Colonic mucosa (tissue), 4 donors: ENCODE data around the gene GABRE. TPM values are rescaled to one million over a fixed set of nuclear protein-coding genes. Genes with fewer than 3 reads are reported as not detected.
A peak's percentile ranks its signal among the peaks of the same experiment; 100 is the strongest.

ENCODE experiments used
- DNase-seq: peaks from one replicate; pipeline ENCODE4 v3.0.0-alpha.2; 2020
- H3K27ac ChIP-seq: fragments of 200-600 bp; one replicate; pipeline ENCODE4 v1.8.0; 2021
- H3K27me3 ChIP-seq: fragments of 200-600 bp; one replicate; pipeline ENCODE4 v1.8.0; 2021
- H3K36me3 ChIP-seq: fragments of 200-600 bp; one replicate; pipeline ENCODE4 v1.8.0; 2021
- H3K4me1 ChIP-seq: fragments of 200-600 bp; one replicate; pipeline ENCODE4 v1.8.0; 2021; ENCODE audit warnings: mild to moderate bottlenecking
- H3K4me3 ChIP-seq: fragments of 200-600 bp; one replicate; pipeline ENCODE4 v1.8.0; 2021
- H3K9ac ChIP-seq, 2 donors: one replicate each; pipeline ENCODE4 v1.7.0; 2013; ENCODE audit warnings: control low read depth in 2 of 2, low read depth in 2 of 2, low read length in 2 of 2
- H3K9me3 ChIP-seq: fragments of 200-600 bp; one replicate; pipeline ENCODE4 v1.8.0; 2021
- CTCF ChIP-seq: fragments of 200-600 bp; IDR thresholded peaks from one replicate; pipeline ENCODE4 v1.8.0; 2022; ENCODE audit warnings: antibody characterized with exemption, mild to moderate bottlenecking
- intact Hi-C: fragments of 100-400 bp; cut with DNase I; formaldehyde crosslinking; loops from one replicate; pipeline ENCODE4 v1.14.1; 2022
- total RNA-seq, 2 donors: library from RNA; stranded (reverse); fragmentation: NEBNext Ultra II Directional in 1 of 2; extraction: Animal tissue kit (Norgen Biotek cat#: 25700) in 1 of 2; gene quantifications; one replicate each; pipeline ENCODE4 v1.2.1, GENCODE V29; 2021
- donor health status: healthy.
- donor health status: DM: no; HTN: no; CAD: no.
- donor health status: DM: no; HTN: no; CAD: no.

The GABRE gene, protein sequence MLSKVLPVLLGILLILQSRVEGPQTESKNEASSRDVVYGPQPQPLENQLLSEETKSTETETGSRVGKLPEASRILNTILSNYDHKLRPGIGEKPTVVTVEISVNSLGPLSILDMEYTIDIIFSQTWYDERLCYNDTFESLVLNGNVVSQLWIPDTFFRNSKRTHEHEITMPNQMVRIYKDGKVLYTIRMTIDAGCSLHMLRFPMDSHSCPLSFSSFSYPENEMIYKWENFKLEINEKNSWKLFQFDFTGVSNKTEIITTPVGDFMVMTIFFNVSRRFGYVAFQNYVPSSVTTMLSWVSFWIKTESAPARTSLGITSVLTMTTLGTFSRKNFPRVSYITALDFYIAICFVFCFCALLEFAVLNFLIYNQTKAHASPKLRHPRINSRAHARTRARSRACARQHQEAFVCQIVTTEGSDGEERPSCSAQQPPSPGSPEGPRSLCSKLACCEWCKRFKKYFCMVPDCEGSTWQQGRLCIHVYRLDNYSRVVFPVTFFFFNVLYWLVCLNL
- 10 to 100 TPM in 1 of 2 donors, 1 to 10 TPM in 1; 6.4 to 11.9 TPM for total RNA-seq

- Histone ChIP-seq H3K9ac (peak within 1 kb of the TSS; percentile 42 to 71), H3K4me1 (no peaks in the 10 kb centered on the region), H3K36me3 (no peaks in the 10 kb centered on the region), H3K27ac (no peak within 1 kb of the TSS), H3K4me3 (peak within 1 kb of the TSS; percentile 50), H3K9me3 (no peaks in the 10 kb centered on the region), H3K27me3 (no peaks in the 10 kb centered on the region)
- TF ChIP-seq CTCF: no peak
- DNase-seq: peak; percentile 74
- intact Hi-C loops: no loop called here
Measured at GRCh38 chrX:151974336-151975227, at the start of gene GABRE. Gene GABRE, minus strand, starts transcription at chrX:151974676. Its CDS starts 51 bp downstream, at chrX:151974625.

GRCh38 chrX:152020888-152021287 is 46.4 kb upstream of the GABRE start:
- Histone ChIP-seq H3K36me3 (no peaks in the 10 kb centered on the region), H3K27me3 (no peaks in the 10 kb centered on the region), H3K4me3 (no peak overlapping the region), H3K4me1 (no peaks in the 10 kb centered on the region), H3K9me3 (no peaks in the 10 kb centered on the region), H3K27ac (no peak overlapping the region), H3K9ac (no peak overlapping the region)
- intact Hi-C loops: no loop called here
- no peak for DNase-seq
- TF ChIP-seq CTCF: no peak

- H3K4me1 ChIP-seq: no peaks in the 10 kb centered on the region
- no peaks in the 10 kb centered on the region for H3K36me3 ChIP-seq
- H3K27me3 ChIP-seq: no peaks in the 10 kb centered on the region
- no peak overlapping the region for H3K4me3 ChIP-seq
- H3K9ac ChIP-seq: no peak overlapping the region
- H3K27ac ChIP-seq: no peak overlapping the region
- intact Hi-C loops: no loop called here
- H3K9me3 ChIP-seq: no peaks in the 10 kb centered on the region
- TF ChIP-seq CTCF: no peak
- no peak for DNase-seq
Measured at GRCh38 chrX:151999813-152000212, 25.3 kb upstream of the GABRE start.

- intact Hi-C loops: no loop called here
- no peak overlapping the region for H3K9ac ChIP-seq
- no peak for TF ChIP-seq CTCF
- no peak overlapping the region for H3K4me3 ChIP-seq
- no peaks in the 10 kb centered on the region for H3K36me3 ChIP-seq
- H3K4me1 ChIP-seq: no peaks in the 10 kb centered on the region
- no peak overlapping the region for H3K27ac ChIP-seq
- DNase-seq: no peak
- H3K27me3 ChIP-seq: no peaks in the 10 kb centered on the region
- H3K9me3 ChIP-seq: no peaks in the 10 kb centered on the region
Measured at GRCh38 chrX:151997539-151997938, 23.1 kb upstream of the GABRE start.

GRCh38 chrX:151996347-151996746 is 21.9 kb upstream of the GABRE start:
- Histone ChIP-seq H3K9ac (no peak overlapping the region), H3K27ac (no peak overlapping the region), H3K4me3 (no peak overlapping the region), H3K9me3 (no peaks in the 10 kb centered on the region), H3K4me1 (no peaks in the 10 kb centered on the region), H3K36me3 (no peaks in the 10 kb centered on the region), H3K27me3 (no peaks in the 10 kb centered on the region)
- no peak for DNase-seq
- TF ChIP-seq CTCF: no peak
- intact Hi-C loops: no loop called here
